Measurements from ENCODE around the gene RAB11FIP5.
A peak's percentile ranks its signal among the peaks of the same experiment; 100 is the strongest.

RAB11FIP5 gene, protein sequence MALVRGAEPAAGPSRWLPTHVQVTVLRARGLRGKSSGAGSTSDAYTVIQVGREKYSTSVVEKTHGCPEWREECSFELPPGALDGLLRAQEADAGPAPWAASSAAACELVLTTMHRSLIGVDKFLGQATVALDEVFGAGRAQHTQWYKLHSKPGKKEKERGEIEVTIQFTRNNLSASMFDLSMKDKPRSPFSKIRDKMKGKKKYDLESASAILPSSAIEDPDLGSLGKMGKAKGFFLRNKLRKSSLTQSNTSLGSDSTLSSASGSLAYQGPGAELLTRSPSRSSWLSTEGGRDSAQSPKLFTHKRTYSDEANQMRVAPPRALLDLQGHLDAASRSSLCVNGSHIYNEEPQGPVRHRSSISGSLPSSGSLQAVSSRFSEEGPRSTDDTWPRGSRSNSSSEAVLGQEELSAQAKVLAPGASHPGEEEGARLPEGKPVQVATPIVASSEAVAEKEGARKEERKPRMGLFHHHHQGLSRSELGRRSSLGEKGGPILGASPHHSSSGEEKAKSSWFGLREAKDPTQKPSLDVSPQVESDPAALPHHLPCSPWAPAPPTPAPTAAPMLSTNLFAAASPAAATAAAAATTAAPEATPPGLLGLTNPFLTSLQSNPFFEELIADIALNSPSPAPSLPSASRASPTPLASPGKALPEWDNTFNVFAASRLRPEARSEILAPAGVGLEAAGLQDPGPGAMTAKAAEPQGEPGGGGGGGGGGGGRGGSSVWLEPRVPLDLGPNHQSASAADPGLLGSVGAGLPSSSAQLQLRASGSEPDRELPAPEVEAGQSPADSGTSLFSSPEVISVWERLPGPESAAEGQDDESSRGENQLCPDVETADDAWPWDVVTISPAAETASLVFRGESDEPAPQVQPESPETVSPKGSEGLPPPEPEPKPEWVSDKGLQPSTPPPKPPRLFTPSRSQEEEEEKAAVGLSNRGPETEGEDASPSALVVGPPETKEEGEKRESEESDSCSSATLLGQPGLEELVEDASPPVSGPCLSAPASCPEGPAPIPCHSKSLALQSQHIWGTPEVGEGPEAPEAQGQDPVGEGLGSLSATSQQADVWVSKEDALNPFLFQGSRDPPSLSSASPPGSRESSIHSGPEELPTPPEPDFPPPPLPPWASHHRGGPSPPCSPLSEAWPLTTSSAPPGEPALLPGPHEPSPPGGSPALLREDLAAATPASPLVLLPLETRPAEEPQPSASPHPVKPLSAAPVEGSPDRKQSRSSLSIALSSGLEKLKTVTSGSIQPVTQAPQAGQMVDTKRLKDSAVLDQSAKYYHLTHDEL (N-terminal part only)

GRCh38 chr2:73112913-73113854 is at the start of gene RAB11FIP5:
RAB11FIP5 (minus strand) TSS chr2:73112948; CDS start chr2:73112777, 171 bp downstream.
- TF ChIP-seq, protein P1, sequence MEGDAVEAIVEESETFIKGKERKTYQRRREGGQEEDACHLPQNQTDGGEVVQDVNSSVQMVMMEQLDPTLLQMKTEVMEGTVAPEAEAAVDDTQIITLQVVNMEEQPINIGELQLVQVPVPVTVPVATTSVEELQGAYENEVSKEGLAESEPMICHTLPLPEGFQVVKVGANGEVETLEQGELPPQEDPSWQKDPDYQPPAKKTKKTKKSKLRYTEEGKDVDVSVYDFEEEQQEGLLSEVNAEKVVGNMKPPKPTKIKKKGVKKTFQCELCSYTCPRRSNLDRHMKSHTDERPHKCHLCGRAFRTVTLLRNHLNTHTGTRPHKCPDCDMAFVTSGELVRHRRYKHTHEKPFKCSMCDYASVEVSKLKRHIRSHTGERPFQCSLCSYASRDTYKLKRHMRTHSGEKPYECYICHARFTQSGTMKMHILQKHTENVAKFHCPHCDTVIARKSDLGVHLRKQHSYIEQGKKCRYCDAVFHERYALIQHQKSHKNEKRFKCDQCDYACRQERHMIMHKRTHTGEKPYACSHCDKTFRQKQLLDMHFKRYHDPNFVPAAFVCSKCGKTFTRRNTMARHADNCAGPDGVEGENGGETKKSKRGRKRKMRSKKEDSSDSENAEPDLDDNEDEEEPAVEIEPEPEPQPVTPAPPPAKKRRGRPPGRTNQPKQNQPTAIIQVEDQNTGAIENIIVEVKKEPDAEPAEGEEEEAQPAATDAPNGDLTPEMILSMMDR (IDR thresholded peaks at IDR 0.05; ENCODE audit: insufficient read depth, low read depth, low read length, missing control alignments) = no peak
- H3K4me3 ChIP-seq (ENCODE audit: low read length) = peak within 1 kb of the TSS; percentile 83
- DNase-seq (ENCODE audit: low read depth) = peak; percentile 92

GRCh38 chr2:73156539-73157124 is 43.9 kb upstream of the RAB11FIP5 start:
- TF ChIP-seq, protein P1 (IDR thresholded peaks at IDR 0.05; ENCODE audit: insufficient read depth, low read depth, low read length, missing control alignments) = peak; percentile 63
- H3K4me3 ChIP-seq (ENCODE audit: low read length) = no peak overlapping the region
- DNase-seq (ENCODE audit: low read depth) = peak; percentile 65

DNA sequence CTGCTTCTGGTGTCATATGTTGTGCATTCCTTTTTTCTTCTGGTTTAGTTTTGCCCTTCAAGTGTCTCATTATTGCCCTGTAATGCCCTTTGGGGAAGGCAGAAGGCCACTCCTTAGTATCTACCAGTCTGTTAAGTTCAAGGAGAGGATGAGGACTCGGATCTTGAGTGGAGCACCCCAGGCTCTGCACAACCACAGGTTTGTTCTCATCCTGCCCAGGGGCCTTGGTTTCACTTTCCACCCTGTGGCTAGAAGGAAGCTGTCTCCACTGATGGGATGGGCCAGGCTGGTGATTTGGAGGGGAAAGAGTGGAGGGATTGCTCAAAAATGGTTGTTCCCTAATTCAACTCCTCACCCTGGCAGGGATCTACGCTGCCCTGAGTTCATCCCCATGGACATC is 30.2 kb upstream of the RAB11FIP5 start:
- TF ChIP-seq, protein P1 (IDR thresholded peaks at IDR 0.05; ENCODE audit: insufficient read depth, low read depth, low read length, missing control alignments) = no peak
- DNase-seq (ENCODE audit: low read depth) = no peak
- H3K4me3 ChIP-seq (ENCODE audit: low read length) = no peak overlapping the region

DNA sequence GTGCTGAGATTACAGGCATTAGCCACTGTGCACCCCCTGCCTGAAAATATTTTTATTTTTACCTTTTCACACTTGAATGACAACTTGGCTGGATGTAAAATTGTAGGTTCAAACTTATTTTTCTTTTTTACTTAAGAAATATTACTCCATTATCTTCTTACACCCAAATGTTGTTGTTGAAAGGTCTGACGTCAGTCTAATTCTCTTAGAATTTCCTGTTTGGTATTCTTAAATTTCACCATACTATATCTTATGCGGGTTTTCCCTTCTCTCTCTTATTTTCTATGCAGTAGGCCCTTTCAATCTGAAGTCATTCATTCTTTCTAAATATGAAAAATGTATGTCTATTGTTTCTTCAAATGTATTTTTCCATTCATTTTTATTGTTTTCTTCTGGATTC is 29.1 kb upstream of the RAB11FIP5 start:
- TF ChIP-seq, protein P1 (IDR thresholded peaks at IDR 0.05; ENCODE audit: insufficient read depth, low read depth, low read length, missing control alignments) = no peak
- DNase-seq (ENCODE audit: low read depth) = no peak

DNA sequence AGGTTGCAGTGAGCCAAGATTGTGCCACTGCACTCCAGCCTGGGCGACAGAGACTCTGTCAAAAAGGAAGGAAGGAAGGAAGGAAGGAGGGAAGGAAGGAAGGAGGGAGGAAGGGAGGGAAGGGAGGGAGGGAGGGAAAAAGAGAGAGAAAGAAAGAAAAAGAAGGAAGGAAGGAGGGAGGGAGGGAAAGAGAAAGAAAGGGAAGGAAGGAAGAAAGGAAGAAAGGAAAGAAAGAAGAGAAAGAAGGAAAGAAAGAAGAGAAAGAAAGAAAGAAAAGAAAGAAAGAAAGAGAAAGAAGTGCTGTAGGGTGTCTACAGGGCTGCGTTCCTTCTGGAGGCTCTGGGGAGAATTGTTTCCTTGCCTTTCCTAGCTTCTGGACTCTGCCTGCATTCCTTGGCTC is 22.5 kb upstream of the RAB11FIP5 start:
- TF ChIP-seq, protein P1 (IDR thresholded peaks at IDR 0.05; ENCODE audit: insufficient read depth, low read depth, low read length, missing control alignments) = no peak
- H3K4me3 ChIP-seq (ENCODE audit: low read length) = no peak overlapping the region
- DNase-seq (ENCODE audit: low read depth) = no peak

More for the DNA sequence above, 29.1 kb upstream of the RAB11FIP5 start:
- no peak overlapping the region for H3K4me3 ChIP-seq (ENCODE audit: low read length)
